Stimulated activated CD4-positive, alpha-beta T cell treated with anti-CD3 and anti-CD28 coated beads, Interleukin-12 subunit alpha, Interleukin-12 subunit beta, amount 100 ng/mL, for 4 hours (primary cell): ENCODE data around the gene CTTNBP2.

ENCODE experiments used
- DNase-seq: peaks from one replicate; pipeline ENCODE4 v3.0.0-alpha.2; 2020

The CTTNBP2 gene

DNA sequence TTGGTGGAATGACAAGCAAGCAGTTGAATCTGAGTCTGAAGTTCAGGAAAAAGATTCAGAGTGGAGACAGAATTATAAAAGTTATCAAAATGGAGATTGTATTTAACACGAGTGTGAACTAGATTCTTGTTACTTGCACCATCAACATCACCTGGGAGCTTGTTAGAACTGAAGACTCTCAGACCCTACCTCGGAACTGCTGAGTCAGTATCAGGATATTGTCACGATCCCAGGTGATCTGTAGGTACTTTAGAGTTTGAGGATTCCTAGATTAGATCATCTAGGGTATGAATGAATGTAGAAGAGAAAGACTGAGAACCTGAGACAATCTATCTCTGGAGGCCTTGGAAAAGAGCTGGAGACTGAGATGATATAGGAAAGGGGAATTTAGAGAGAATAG is 194.1 kb downstream of the CTTNBP2 start:
- DNase-seq, result no peak

DNA sequence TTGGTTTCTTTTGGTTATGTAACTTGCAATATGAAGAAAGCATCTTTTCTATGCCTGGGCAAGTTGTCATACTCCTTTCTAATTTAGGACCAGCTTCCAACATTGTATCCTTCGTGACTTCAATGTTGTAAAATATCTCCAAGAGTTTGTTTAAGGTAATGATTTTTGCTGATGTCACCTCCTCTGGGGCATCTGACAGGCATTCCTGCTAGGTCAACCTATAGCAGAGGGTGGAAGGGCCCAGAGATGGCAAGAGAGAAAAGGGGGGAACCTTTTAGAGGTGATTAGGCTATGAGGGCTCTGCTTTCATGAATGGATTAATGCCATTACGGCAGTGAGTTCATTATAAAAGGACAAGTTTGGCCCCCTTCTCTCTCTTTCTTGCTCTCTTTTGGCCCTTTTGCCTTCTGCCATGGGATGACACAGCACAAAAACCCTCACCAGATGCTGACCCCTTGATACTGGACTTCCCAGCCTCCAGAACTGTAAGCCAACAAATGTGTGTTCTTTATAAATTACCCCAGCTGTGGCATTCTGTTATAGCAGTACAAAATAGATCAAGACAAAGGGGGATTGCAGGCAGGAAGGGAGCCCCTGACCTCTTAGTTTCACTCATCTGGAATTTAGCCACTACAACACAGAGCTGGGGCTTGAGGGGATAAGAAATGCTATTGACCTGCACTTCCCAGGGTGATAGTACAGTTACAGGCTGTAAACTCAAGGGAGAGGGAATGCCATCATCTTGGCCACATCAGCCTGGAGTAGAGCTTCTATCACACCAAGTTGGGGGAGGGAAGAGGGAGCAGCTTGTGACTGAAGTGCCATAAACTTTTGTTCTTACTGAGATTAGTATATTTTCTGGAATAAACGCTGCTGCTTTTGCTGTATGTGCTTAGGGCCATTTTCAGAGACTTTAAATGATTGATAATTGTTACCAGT is 197.5 kb downstream of the CTTNBP2 start:
- DNase-seq, result no peak

DNA sequence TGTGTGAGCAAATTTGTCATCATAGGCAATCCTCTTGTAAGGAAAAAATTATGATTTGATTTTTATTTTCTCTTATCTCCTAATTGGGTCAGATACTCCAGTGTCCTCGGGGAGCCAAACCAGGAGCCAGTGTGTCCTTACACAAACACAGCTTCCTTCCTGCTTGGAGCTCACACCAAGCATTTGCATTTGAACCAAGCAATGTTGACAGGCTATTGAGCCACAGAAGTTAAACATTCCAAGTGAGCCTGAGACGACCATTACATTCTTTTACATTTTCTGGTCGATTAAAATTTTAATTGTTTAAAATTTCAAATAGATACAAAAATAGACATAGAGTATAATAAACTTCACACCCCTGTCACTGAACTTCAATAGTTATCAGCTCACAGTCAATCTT is 198.6 kb downstream of the CTTNBP2 start:
- no peak for DNase-seq

DNA sequence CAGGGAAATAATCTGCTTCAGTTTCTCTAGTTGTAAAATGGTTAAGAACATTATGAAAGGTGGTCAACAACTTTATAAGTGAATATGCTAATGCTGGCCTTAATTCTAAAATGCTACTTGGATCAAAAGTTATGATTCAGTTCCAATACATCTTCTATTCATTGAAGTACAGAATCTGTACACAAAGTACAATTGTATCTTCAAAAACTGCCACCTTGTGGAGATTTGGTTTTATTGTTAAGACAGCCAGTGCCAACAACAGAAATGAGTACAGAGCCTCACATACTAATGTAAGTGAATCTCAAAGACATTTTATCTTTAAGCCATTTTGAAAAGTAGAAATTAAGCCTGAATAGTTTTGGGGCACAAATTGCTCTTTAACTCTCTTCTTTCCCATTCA is 199.4 kb downstream of the CTTNBP2 start:
- no peak for DNase-seq

DNA sequence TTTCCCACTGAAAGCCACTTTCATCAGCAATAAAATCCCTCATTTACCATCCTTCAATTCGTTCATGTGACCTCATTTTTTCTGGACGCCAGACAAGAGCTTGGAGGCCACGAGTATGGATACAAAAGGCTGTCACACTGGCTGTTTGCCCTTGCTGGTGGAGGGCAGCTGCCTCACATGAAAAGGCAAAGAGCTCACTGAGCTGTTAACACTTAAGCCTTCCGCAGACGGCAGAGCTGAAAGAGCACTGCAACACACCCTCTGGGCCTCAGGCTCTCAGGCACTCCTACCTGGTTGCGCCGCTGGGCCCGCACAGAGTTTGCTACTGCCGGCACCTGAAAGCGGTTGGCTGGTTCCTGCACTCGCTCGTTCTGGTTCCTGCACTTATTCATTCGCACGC is 199.9 kb downstream of the CTTNBP2 start:
- DNase-seq, result no peak

DNA sequence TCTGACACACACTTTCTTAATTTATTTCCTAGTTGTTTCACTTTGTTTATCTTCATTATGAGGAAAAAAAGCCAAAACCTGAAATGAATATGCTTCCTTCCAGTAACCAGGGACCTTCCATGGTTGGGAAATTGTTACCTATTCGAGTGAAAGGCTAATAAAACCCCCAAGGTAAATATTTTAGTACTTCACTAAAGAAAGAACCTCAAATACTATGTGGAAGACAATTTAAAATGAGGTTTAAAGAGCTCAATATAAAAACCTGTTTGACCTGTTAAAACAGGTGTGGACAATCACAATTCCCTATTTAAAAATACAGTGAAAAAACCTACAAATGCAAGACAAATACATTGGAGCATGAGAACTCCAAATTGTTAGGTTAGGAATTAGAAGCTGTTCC is 200.8 kb downstream of the CTTNBP2 start:
- no peak for DNase-seq

DNA sequence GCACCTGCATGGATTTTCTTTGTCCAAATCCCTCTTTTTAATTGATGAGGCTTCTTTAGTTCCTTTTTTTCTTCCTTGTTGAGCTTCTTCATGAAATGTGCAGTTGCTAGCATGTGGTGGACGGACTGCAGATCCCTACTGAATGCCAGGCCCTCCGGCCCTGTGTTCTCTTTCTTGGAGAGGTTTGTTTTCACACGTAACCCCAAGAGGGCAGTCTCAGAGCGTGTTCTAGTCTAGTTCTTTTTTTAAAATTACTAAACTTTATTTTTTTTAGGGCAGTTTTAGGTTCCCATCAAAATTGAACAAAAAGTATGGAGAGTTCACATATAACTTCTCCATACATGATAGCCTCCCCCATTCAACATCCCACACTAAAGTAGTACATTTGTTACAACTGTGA is 203.4 kb downstream of the CTTNBP2 start:
- DNase-seq, result no peak

DNA sequence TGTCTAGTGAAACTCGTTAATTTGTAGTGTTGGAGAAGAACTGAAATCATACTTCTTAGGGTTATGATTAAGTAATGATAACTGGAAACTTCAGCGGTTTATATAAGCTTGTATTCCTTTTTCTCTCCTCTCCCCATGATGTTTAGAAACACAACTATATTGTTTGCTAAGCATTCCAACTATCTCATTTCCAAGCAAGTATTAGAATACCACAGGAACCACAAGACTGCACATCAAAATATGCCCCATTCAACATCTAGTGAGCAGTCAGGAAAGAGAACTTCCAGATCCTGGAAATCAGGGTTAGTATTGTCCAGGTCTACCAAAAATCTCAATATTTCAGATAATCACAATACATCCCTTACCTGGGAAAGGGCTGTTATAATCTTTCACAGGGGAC is 205.8 kb downstream of the CTTNBP2 start:
- DNase-seq, result no peak

DNA sequence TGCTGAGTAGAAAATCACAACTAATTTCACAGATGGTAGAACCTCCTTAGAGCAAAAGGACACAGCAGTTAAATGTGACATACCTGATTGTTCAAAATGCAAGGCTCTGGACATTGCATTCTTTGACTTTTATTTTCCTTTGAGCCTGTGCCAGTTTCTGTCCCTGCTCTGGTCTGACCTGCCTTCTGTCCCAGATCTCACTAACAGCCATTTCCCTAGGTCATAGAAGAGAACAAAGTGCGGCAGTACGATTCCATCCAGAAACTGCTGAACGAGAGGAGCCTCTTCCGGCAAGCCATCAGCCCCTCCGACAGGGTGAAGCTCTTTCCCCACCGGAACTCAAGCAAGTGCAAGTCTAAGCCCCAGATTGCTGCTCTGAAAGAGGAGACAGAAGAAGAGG is 206.6 kb downstream of the CTTNBP2 start:
- no peak for DNase-seq

DNA sequence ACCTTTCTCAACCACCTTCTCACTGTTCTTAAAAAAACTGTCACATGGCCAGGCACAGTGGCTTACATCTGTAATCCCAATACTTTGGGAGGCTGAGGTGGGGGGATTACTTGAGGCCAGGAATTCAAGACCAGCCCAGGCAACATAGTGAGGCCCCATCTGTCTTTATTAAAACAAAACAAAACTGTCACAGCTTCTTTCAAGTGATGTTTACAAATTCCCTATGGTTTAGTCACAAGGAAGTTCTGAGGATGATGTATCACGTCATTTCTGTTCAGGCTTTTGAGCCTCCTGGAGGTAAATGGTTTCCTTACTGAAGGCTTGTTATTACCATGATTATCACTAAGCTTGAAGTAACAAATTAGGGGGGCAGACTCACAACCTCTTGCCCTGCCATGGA is 207.2 kb downstream of the CTTNBP2 start:
- DNase-seq, result no peak

DNA sequence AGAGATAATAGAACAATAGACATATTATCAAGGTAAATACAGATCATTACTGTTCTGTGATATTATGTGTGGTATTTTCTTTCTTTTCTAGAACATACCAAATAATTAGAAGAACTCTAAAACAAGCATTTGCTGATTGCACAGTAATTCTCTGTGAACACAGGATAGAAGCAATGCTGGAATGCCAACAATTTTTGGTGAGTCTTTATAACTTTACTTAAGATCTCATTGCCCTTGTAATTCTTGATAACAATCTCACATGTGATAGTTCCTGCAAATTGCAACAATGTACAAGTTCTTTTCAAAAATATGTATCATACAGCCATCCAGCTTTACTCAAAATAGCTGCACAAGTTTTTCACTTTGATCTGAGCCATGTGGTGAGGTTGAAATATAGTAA is 207.9 kb downstream of the CTTNBP2 start:
- DNase-seq, result no peak

DNA sequence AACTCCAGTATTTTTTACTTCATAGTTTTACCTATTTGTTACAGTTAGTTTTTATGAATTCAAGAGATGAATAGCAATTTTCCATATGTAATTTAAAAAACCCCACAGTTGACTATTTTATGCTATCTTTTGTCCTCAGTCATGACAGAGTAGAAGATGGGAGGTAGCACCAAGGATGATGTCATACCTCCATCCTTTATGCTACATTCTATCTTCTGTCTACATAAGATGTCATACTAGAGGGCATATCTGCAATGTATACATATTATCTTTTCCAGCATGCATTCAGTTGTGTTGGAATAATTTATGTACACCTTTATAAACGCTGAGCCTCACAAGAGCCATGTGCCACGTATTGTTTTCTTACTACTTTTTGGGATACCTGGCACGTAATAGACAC is 209.2 kb downstream of the CTTNBP2 start:
- DNase-seq, result no peak

DNA sequence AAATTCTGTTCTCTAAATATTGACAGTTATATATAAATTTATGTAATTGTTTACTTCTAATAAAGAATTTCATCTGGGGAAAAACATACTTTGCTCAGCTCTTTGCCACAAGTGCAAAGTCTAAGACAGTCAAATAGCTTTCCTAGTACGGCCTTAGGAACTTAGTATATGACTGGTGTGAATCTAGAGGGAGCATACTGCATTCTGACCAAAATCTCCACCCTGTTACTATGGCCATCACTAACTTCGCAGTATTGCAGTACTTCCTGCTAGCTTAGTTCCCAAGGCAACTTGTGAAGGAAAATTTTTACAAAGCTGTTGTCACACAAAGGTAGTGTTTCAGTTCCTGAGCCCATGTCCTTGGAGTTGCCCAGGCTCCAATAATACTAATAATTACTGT is 211.9 kb downstream of the CTTNBP2 start:
- DNase-seq, result no peak
